Gastroesophageal sphincter (tissue), 4 donors: ENCODE measurements around the gene TRIM54. TPM values are rescaled to one million over a fixed set of nuclear protein-coding genes. Genes with fewer than 3 reads are reported as not detected.
"Not testable (repeated sequence)": the region's sequence is repeated elsewhere in the genome, so short reads cannot be mapped to it uniquely, and the experiment has no call there.

ENCODE experiments used
- ATAC-seq: fragments of 150-250 bp; one replicate; pipeline ENCODE4 v1.9.1; 2016; ENCODE audit warnings: mild to moderate bottlenecking, moderate library complexity
- H3K27ac ChIP-seq, 4 donors: fragments of 200-600 bp; sonication (generic) in 3 of 4; 1 replicate in 3 of 4; 2 replicates in 1 of 4; pipeline ENCODE4 v1.5.1; 2016 to 2019
- H3K27me3 ChIP-seq: fragments of 200-600 bp; sonication (generic); one replicate; pipeline ENCODE4 v1.5.1; 2019
- H3K36me3 ChIP-seq, 2 donors: fragments of 200-600 bp; sonication (generic); one replicate each; pipeline ENCODE4 v1.5.1; 2019; ENCODE audit warnings: control low read depth in 1 of 2
- H3K4me1 ChIP-seq, 3 donors: fragments of 200-600 bp; sonication (generic); 1 replicate in 2 of 3; 2 replicates in 1 of 3; pipeline ENCODE4 v1.5.1; 2016 to 2019; ENCODE audit warnings: control low read depth in 2 of 3
- H3K4me3 ChIP-seq, 2 donors: fragments of 200-600 bp; sonication (generic); one replicate each; pipeline ENCODE4 v1.5.1; 2019; ENCODE audit warnings: mild to moderate bottlenecking in 1 of 2, moderate library complexity in 1 of 2
- H3K9me3 ChIP-seq, 3 donors: fragments of 200-600 bp; sonication (generic); one replicate each; pipeline ENCODE4 v1.5.1; 2017 to 2019; ENCODE audit warnings: control low read depth in 2 of 3
- CTCF ChIP-seq, 4 experiments: fragments of 200-600 bp in 2 of 4; fragments of 450-650 bp in 2 of 4; sonication (generic) in 1 of 4; IDR thresholded peaks; one replicate each; pipeline ENCODE4 v1.5.1; 2017 to 2019; ENCODE audit warnings: antibody characterized with exemption in 4 of 4, mild to moderate bottlenecking in 2 of 4, moderate library complexity in 2 of 4
- EP300 ChIP-seq: sonication (generic); formaldehyde crosslinking; IDR thresholded peaks from one replicate; pipeline ENCODE4 v1.6.1; 2017; ENCODE audit warnings: antibody characterized with exemption, mild to moderate bottlenecking
- POLR2A ChIP-seq, 2 donors: fragments of 450-650 bp; IDR thresholded peaks; one replicate each; pipeline ENCODE4 v1.6.1; 2017; ENCODE audit warnings: antibody characterized with exemption in 2 of 2, mild to moderate bottlenecking in 2 of 2, moderate library complexity in 1 of 2
- POLR2AphosphoS5 ChIP-seq: sonication (generic); formaldehyde crosslinking; IDR thresholded peaks from one replicate; pipeline ENCODE4 v1.6.1; 2017; ENCODE audit warnings: antibody characterized with exemption
- WGBS, 2 donors: methylation state at CpG; one replicate each; pipeline ENCODE4 v1.1.5; 2018; ENCODE audit warnings: low coverage in 1 of 2; 5-methylcytosine and 5-hydroxymethylcytosine counted together
- total RNA-seq, 4 donors: library from RNA; depleted of rRNA; stranded (reverse); fragments of >200 nt; gene quantifications; one replicate each; pipeline ENCODE4 v1.1.0, GENCODE V29; 2016

Gene TRIM54
- total RNA-seq, 4 donors from 2014 or later = 0.15 to 0.31 TPM; not detected in 2

- no peak overlapping the region for H3K27ac ChIP-seq
- TF ChIP-seq POLR2AphosphoS5 (no peak), EP300 (no peak), POLR2A (IDR thresholded peaks at IDR 0.05) (no peak)
- H3K4me1 ChIP-seq = peaks cover 0 to 13% (median 4%) of the 10 kb centered on the region in 3 donors
- no peak for ATAC-seq
- 89 to 100% methylated on average over 1 of the region's 12 CpGs for WGBS, 2 donors
- H3K36me3 ChIP-seq = peaks cover 0 to 53% of the 10 kb centered on the region in 2 donors
- no peaks in the 10 kb centered on the region for H3K27me3 ChIP-seq
- H3K9me3 ChIP-seq = no peaks in the 10 kb centered on the region
- H3K4me3 ChIP-seq = no peak overlapping the region
These were observed 34.6 kb downstream of the TRIM54 start for GRCh38 chr2:27316655-27317412.

GRCh38 chr2:27319839-27320238, 37.6 kb downstream of the TRIM54 start:
- WGBS, 2 donors = 89 to 95% methylated on average over 13 to 15 of the region's 15 CpGs
- not testable (repeated sequence) for H3K27me3 ChIP-seq, H3K4me3 ChIP-seq, H3K9me3 ChIP-seq, H3K27ac ChIP-seq, ATAC-seq
- Histone ChIP-seq H3K4me1 (peaks cover 2 to 31% (median 13%) of the 10 kb centered on the region in 3 donors), H3K36me3 (peaks cover 0 to 36% of the 10 kb centered on the region in 2 donors)

GRCh38 chr2:27320958-27321543, 38.8 kb downstream of the TRIM54 start:
- Histone ChIP-seq H3K9me3 (no peaks in the 10 kb centered on the region), H3K4me1 (peaks cover 2 to 31% (median 13%) of the 10 kb centered on the region in 3 donors), H3K36me3 (peaks cover 0 to 28% of the 10 kb centered on the region in 2 donors), H3K27me3 (no peaks in the 10 kb centered on the region), H3K4me3 (no peak overlapping the region), H3K27ac (peak overlapping the region in 3 of 4 donors; percentile 11 to 89 (median 74))
- TF ChIP-seq CTCF (IDR thresholded peaks at IDR 0.05) (peak in 3 of 4 experiments; percentile 21 to 50 (median 46)), POLR2AphosphoS5 (peak; percentile 74), POLR2A (IDR thresholded peaks at IDR 0.05) (no peak), EP300 (no peak)
- peak; percentile 82 for ATAC-seq
- WGBS, 2 donors = 41 to 68% methylated on average over 3 to 4 of the region's 8 CpGs

- ATAC-seq = no peak
- Histone ChIP-seq H3K4me1 (peaks cover 2 to 31% (median 13%) of the 10 kb centered on the region in 3 donors), H3K27ac (peak overlapping the region; percentile 89 to 95 (median 92)), H3K4me3 (peak overlapping the region; percentile 69 to 78), H3K9me3 (no peaks in the 10 kb centered on the region), H3K27me3 (no peaks in the 10 kb centered on the region), H3K36me3 (peaks cover 0 to 29% of the 10 kb centered on the region in 2 donors)
- TF ChIP-seq POLR2AphosphoS5 (no peak), CTCF (IDR thresholded peaks at IDR 0.05) (no peak), POLR2A (IDR thresholded peaks at IDR 0.05) (no peak), EP300 (no peak)
- 0 to 3% methylated on average over 2 to 5 of the region's 10 CpGs for WGBS, 2 donors
These were observed 40.1 kb downstream of the TRIM54 start for GRCh38 chr2:27322301-27322765.

GRCh38 chr2:27322766-27323595, 40.8 kb downstream of the TRIM54 start, which contains the start of gene MPV17:
Gene MPV17, minus strand, starts transcription at chr2:27323097. Its CDS starts 580 bp downstream, at chr2:27322517.
- no peaks in the 10 kb centered on the region for H3K9me3 ChIP-seq
- H3K4me3 ChIP-seq = peak within 1 kb of the TSS; percentile 69 to 78
- peaks cover 2 to 31% (median 13%) of the 10 kb centered on the region in 3 donors for H3K4me1 ChIP-seq
- peak within 1 kb of the TSS; percentile 89 to 95 (median 92) for H3K27ac ChIP-seq
- 0 to 1% methylated on average over 15 to 17 of the region's 39 CpGs for WGBS, 2 donors
- TF ChIP-seq POLR2A (IDR thresholded peaks at IDR 0.05) (peak; percentile 68 to 73), EP300 (no peak), CTCF (IDR thresholded peaks at IDR 0.05) (no peak), POLR2AphosphoS5 (peak; percentile 92)
- H3K36me3 ChIP-seq = peaks cover 0 to 36% of the 10 kb centered on the region in 2 donors
- ATAC-seq = peak; percentile 94
- H3K27me3 ChIP-seq = no peaks in the 10 kb centered on the region
